ENCODE results near the gene SRPK2. TPM values are rescaled to one million over a fixed set of nuclear protein-coding genes. Genes with fewer than 3 reads are reported as not detected.

SRPK2 gene
- total and polyA plus RNA-seq, 2 donors: 23.0 to 45.6 TPM

DNA sequence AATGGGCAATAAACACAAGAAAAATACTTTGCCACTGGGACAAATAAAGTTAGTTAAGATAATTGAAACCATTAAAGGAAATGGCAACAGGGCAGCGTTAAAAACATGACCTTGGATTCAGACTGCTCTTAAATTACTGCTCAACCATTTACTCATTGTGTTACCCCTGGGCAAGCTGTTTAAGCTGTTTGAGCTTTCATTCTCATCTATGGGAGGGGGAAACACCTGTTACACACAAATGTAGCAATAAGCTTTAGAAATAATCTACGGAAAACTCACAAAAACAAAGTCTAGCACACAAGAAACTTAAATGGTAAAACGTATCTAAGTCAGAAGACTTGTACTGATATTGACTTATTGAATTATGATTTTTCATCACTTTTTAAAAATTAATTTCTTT lies 237.6 kb downstream of the SRPK2 start:
- Histone ChIP-seq H3K9me3 (ENCODE audit: control insufficient read depth in 2 of 2, insufficient read depth in 1 of 2, low read length in 1 of 2) (no peaks in the 10 kb centered on the region), H3K36me3 (ENCODE audit: control insufficient read depth in 2 of 2, insufficient read depth in 2 of 2, low read length in 1 of 2) (peaks cover 9 to 16% of the 10 kb centered on the region in 2 donors), H3K27me3 (ENCODE audit: control insufficient read depth in 2 of 2, insufficient read depth in 1 of 2, low read length in 1 of 2) (no peaks in the 10 kb centered on the region), H3K4me1 (ENCODE audit: control insufficient read depth in 2 of 2, insufficient read depth in 2 of 2, low read length in 2 of 2) (peaks cover 4 to 13% of the 10 kb centered on the region in 2 donors), H3K4me3 (ENCODE audit: low read length in 2 of 2) (no peak overlapping the region), H3K27ac (ENCODE audit: low read depth in 1 of 2, low read length in 1 of 2) (no peak overlapping the region)
- no peak for DNase-seq (ENCODE audit: low read depth in 6 of 9, low spot score in 9 of 9)
- WGBS: 94% methylated on average over 3 of the region's 3 CpGs

- 88% methylated on average over 3 of the region's 3 CpGs for WGBS
- DNase-seq (ENCODE audit: low read depth in 6 of 9, low spot score in 9 of 9): no peak
- no peak overlapping the region for H3K27ac ChIP-seq (ENCODE audit: low read depth in 1 of 2, low read length in 1 of 2)
- no peaks in the 10 kb centered on the region for H3K27me3 ChIP-seq (ENCODE audit: control insufficient read depth in 2 of 2, insufficient read depth in 1 of 2, low read length in 1 of 2)
- H3K4me3 ChIP-seq (ENCODE audit: low read length in 2 of 2): no peak overlapping the region
- H3K36me3 ChIP-seq (ENCODE audit: control insufficient read depth in 2 of 2, insufficient read depth in 2 of 2, low read length in 1 of 2): peaks cover 8 to 19% of the 10 kb centered on the region in 2 donors
- H3K9me3 ChIP-seq (ENCODE audit: control insufficient read depth in 2 of 2, insufficient read depth in 1 of 2, low read length in 1 of 2): no peaks in the 10 kb centered on the region
- peaks cover 4 to 13% of the 10 kb centered on the region in 2 donors for H3K4me1 ChIP-seq (ENCODE audit: control insufficient read depth in 2 of 2, insufficient read depth in 2 of 2, low read length in 2 of 2)
Observed at GRCh38 chr7:105149827-105150226, 238.9 kb downstream of the SRPK2 start.

GRCh38 chr7:105141068-105141467 lies 247.7 kb downstream of the SRPK2 start:
- H3K9me3 ChIP-seq (ENCODE audit: control insufficient read depth in 2 of 2, insufficient read depth in 1 of 2, low read length in 1 of 2): no peaks in the 10 kb centered on the region
- peak in 1 of 9 donors; percentile 38 for DNase-seq (ENCODE audit: low read depth in 6 of 9, low spot score in 9 of 9)
- H3K36me3 ChIP-seq (ENCODE audit: control insufficient read depth in 2 of 2, insufficient read depth in 2 of 2, low read length in 1 of 2): peaks cover 63 to 83% of the 10 kb centered on the region in 2 donors
- no peak overlapping the region for H3K4me3 ChIP-seq (ENCODE audit: low read length in 2 of 2)
- 94% methylated on average over 6 of the region's 6 CpGs for WGBS
- H3K27me3 ChIP-seq (ENCODE audit: control insufficient read depth in 2 of 2, insufficient read depth in 1 of 2, low read length in 1 of 2): no peaks in the 10 kb centered on the region
- H3K4me1 ChIP-seq (ENCODE audit: control insufficient read depth in 2 of 2, insufficient read depth in 2 of 2, low read length in 2 of 2): no peaks in the 10 kb centered on the region
- no peak overlapping the region for H3K27ac ChIP-seq (ENCODE audit: low read depth in 1 of 2, low read length in 1 of 2)

DNA sequence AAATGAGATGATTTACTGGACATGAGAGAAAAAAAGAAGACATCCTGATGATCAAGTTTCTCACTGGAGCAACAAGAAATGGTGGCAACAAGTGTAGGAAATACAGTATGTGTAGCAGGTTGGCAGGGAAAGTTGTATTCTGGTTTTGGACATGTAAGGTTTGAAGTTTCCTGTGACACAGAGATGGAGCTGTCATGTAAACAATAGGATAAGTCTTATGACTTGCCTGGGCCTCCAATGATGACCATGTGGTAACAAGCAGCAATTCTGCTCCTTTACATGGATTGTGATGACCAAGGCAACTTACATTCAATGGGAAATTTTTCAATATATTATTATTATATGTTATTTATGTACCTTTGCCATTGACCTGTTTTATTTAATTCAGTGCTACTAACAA lies 249.3 kb downstream of the SRPK2 start:
- no peaks in the 10 kb centered on the region for H3K9me3 ChIP-seq (ENCODE audit: control insufficient read depth in 2 of 2, insufficient read depth in 1 of 2, low read length in 1 of 2)
- no peaks in the 10 kb centered on the region for H3K4me1 ChIP-seq (ENCODE audit: control insufficient read depth in 2 of 2, insufficient read depth in 2 of 2, low read length in 2 of 2)
- no peak overlapping the region for H3K27ac ChIP-seq (ENCODE audit: low read depth in 1 of 2, low read length in 1 of 2)
- no peak overlapping the region for H3K4me3 ChIP-seq (ENCODE audit: low read length in 2 of 2)
- peaks cover 63 to 87% of the 10 kb centered on the region in 2 donors for H3K36me3 ChIP-seq (ENCODE audit: control insufficient read depth in 2 of 2, insufficient read depth in 2 of 2, low read length in 1 of 2)
- no peak for DNase-seq (ENCODE audit: low read depth in 6 of 9, low spot score in 9 of 9)
- no peaks in the 10 kb centered on the region for H3K27me3 ChIP-seq (ENCODE audit: control insufficient read depth in 2 of 2, insufficient read depth in 1 of 2, low read length in 1 of 2)

GRCh38 chr7:105137898-105138297 lies 250.8 kb downstream of the SRPK2 start:
- H3K9me3 ChIP-seq (ENCODE audit: control insufficient read depth in 2 of 2, insufficient read depth in 1 of 2, low read length in 1 of 2): no peaks in the 10 kb centered on the region
- peaks cover 66 to 90% of the 10 kb centered on the region in 2 donors for H3K36me3 ChIP-seq (ENCODE audit: control insufficient read depth in 2 of 2, insufficient read depth in 2 of 2, low read length in 1 of 2)
- 96% methylated on average over 4 of the region's 4 CpGs for WGBS
- no peaks in the 10 kb centered on the region for H3K27me3 ChIP-seq (ENCODE audit: control insufficient read depth in 2 of 2, insufficient read depth in 1 of 2, low read length in 1 of 2)
- no peak overlapping the region for H3K27ac ChIP-seq (ENCODE audit: low read depth in 1 of 2, low read length in 1 of 2)
- DNase-seq (ENCODE audit: low read depth in 6 of 9, low spot score in 9 of 9): no peak
- H3K4me3 ChIP-seq (ENCODE audit: low read length in 2 of 2): no peak overlapping the region
- H3K4me1 ChIP-seq (ENCODE audit: control insufficient read depth in 2 of 2, insufficient read depth in 2 of 2, low read length in 2 of 2): no peaks in the 10 kb centered on the region

DNA sequence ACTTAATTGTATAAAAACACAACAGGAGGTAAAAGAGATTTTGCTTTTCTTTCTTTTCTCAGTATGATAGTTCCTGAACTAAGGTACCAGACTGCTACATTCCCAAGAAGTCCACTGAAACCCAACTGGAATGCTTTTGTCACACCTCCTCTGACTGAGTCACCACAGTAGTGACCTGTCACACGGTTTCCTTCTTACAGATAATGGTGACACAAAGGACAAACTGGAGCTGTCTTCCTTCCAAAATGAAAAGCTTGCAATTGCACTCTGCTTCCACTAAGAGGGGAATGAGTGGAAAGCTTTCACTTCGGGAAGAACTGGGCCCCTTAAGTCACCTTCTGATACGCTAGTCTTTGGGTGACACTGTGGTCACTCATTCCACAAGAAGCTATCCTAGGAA lies 252.5 kb downstream of the SRPK2 start:
- WGBS: 93% methylated on average over 3 of the region's 3 CpGs

GRCh38 chr7:105133986-105134655 lies 254.6 kb downstream of the SRPK2 start:
- H3K27ac ChIP-seq (ENCODE audit: low read depth in 1 of 2, low read length in 1 of 2): peak overlapping the region in 1 of 2 donors; percentile 5
- DNase-seq (ENCODE audit: low read depth in 6 of 9, low spot score in 9 of 9): no peak
- H3K36me3 ChIP-seq (ENCODE audit: control insufficient read depth in 2 of 2, insufficient read depth in 2 of 2, low read length in 1 of 2): peaks cover 70 to 93% of the 10 kb centered on the region in 2 donors
- no peaks in the 10 kb centered on the region for H3K9me3 ChIP-seq (ENCODE audit: control insufficient read depth in 2 of 2, insufficient read depth in 1 of 2, low read length in 1 of 2)
- H3K27me3 ChIP-seq (ENCODE audit: control insufficient read depth in 2 of 2, insufficient read depth in 1 of 2, low read length in 1 of 2): no peaks in the 10 kb centered on the region
- WGBS: 97% methylated on average over 9 of the region's 9 CpGs
- H3K4me3 ChIP-seq (ENCODE audit: low read length in 2 of 2): no peak overlapping the region
- H3K4me1 ChIP-seq (ENCODE audit: control insufficient read depth in 2 of 2, insufficient read depth in 2 of 2, low read length in 2 of 2): no peaks in the 10 kb centered on the region

More for the DNA sequence above, 252.5 kb downstream of the SRPK2 start:
- Histone ChIP-seq H3K9me3 (ENCODE audit: control insufficient read depth in 2 of 2, insufficient read depth in 1 of 2, low read length in 1 of 2) (no peaks in the 10 kb centered on the region), H3K36me3 (ENCODE audit: control insufficient read depth in 2 of 2, insufficient read depth in 2 of 2, low read length in 1 of 2) (peaks cover 71 to 90% of the 10 kb centered on the region in 2 donors), H3K4me1 (ENCODE audit: control insufficient read depth in 2 of 2, insufficient read depth in 2 of 2, low read length in 2 of 2) (no peaks in the 10 kb centered on the region), H3K4me3 (ENCODE audit: low read length in 2 of 2) (no peak overlapping the region), H3K27me3 (ENCODE audit: control insufficient read depth in 2 of 2, insufficient read depth in 1 of 2, low read length in 1 of 2) (no peaks in the 10 kb centered on the region), H3K27ac (ENCODE audit: low read depth in 1 of 2, low read length in 1 of 2) (no peak overlapping the region)
- DNase-seq (ENCODE audit: low read depth in 6 of 9, low spot score in 9 of 9): no peak

- WGBS: 97% methylated on average over 7 of the region's 7 CpGs
- Histone ChIP-seq H3K27ac (ENCODE audit: low read depth in 1 of 2, low read length in 1 of 2) (no peak overlapping the region), H3K9me3 (ENCODE audit: control insufficient read depth in 2 of 2, insufficient read depth in 1 of 2, low read length in 1 of 2) (no peaks in the 10 kb centered on the region), H3K4me3 (ENCODE audit: low read length in 2 of 2) (no peak overlapping the region), H3K4me1 (ENCODE audit: control insufficient read depth in 2 of 2, insufficient read depth in 2 of 2, low read length in 2 of 2) (peaks cover 1% of the 10 kb centered on the region in 2 donors), H3K27me3 (ENCODE audit: control insufficient read depth in 2 of 2, insufficient read depth in 1 of 2, low read length in 1 of 2) (no peaks in the 10 kb centered on the region), H3K36me3 (ENCODE audit: control insufficient read depth in 2 of 2, insufficient read depth in 2 of 2, low read length in 1 of 2) (peaks cover 62 to 86% of the 10 kb centered on the region in 2 donors)
- no peak for DNase-seq (ENCODE audit: low read depth in 6 of 9, low spot score in 9 of 9)
Observed at GRCh38 chr7:105133358-105133757, 255.4 kb downstream of the SRPK2 start.

DNA sequence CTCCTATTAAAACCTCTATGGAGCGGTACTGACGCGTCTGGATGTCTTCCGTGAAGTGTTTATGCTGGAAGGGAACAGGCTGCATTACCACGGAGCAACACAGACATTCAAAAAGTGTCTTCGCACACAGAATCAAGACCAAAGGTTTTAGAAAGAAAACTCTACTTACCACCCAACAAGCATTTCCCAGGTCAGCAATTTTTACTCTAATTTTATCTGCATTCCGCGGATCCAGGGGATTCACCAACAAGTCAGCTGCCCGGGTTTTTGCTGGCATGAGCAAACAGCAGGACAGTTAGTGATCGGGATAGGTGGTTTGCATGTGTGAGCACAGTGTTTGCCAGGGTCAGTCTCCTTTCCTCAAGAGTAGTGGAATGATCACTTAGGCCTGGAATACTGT lies 255.9 kb downstream of the SRPK2 start:
- H3K4me3 ChIP-seq (ENCODE audit: low read length in 2 of 2): no peak overlapping the region
- H3K9me3 ChIP-seq (ENCODE audit: control insufficient read depth in 2 of 2, insufficient read depth in 1 of 2, low read length in 1 of 2): no peaks in the 10 kb centered on the region
- 98% methylated on average over 10 of the region's 10 CpGs for WGBS

More for the DNA sequence above, 255.9 kb downstream of the SRPK2 start:
- DNase-seq (ENCODE audit: low read depth in 6 of 9, low spot score in 9 of 9): no peak
- Histone ChIP-seq H3K27me3 (ENCODE audit: control insufficient read depth in 2 of 2, insufficient read depth in 1 of 2, low read length in 1 of 2) (no peaks in the 10 kb centered on the region), H3K36me3 (ENCODE audit: control insufficient read depth in 2 of 2, insufficient read depth in 2 of 2, low read length in 1 of 2) (peaks cover 59 to 84% of the 10 kb centered on the region in 2 donors), H3K4me1 (ENCODE audit: control insufficient read depth in 2 of 2, insufficient read depth in 2 of 2, low read length in 2 of 2) (peaks cover 5 to 7% of the 10 kb centered on the region in 2 donors), H3K27ac (ENCODE audit: low read depth in 1 of 2, low read length in 1 of 2) (no peak overlapping the region)

Measured in thymus (tissue), 11 donors.